Measurements from ENCODE around the gene GJA5.

Gene GJA5

DNA sequence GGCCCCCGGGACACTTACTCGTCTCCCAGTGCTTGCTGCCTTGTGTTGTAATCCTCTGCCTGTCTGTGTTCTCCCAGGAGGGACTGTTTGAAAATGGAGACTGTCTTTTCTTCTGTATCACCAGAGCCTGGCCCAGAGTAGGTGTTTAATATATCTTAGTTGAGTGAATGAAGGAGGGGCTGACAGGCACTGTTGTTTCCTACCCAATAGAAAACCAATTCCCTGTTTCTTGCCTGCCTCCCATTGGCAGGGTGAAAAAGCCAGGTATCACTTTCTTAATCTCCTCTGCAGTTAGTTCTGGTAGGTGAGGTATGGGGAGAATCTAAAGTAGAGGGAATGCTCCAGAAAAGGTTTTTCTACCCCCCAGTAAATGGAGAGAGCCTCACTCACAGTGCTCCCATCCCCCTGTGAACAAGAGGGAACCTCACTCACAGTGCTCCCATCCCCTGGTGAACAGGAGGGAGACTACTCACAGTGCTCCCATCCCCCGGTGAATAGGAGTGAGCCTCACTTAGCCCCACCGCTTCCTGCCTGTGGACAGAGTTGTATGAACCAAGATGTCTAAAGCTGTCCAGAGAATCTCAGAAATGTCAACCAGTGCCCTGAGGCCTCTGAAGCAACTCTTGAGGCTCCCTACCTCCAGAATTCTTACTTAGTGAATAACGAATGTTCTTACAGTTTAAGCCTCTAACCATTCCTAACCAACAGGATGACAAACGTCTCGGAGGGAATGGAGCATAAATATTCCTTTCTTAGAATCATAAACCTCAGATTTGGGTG, at the start of gene GJA5:
GJA5 (minus strand) TSS at position 122 of the 780 bp plus-strand sequence. CDS start 1,364 bp downstream, outside the sequence.
- DNase-seq, result no peak

DNA sequence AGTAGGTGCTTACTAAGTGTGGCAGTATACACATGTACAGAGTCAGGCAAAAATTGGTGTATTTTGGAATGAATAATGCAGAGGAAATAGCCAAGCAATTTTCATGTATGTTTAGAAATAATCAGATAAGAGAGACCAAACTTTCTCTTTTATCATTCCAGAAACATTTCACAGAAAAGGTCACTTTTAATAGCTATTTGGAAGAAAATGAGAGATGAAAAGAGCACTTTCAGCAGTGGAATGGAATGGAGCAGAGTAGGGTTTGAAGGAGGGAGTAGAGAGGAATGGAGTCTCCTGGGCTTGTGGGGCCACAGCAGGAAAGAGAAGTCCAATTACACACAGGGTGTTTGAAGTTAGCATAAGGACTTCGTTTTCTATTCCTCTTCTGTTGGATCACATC, 48.8 kb upstream of the GJA5 start:
- no peak for DNase-seq

GRCh38 chr1:147808025-147808424, 47.6 kb upstream of the GJA5 start:
- no peak for DNase-seq

DNA sequence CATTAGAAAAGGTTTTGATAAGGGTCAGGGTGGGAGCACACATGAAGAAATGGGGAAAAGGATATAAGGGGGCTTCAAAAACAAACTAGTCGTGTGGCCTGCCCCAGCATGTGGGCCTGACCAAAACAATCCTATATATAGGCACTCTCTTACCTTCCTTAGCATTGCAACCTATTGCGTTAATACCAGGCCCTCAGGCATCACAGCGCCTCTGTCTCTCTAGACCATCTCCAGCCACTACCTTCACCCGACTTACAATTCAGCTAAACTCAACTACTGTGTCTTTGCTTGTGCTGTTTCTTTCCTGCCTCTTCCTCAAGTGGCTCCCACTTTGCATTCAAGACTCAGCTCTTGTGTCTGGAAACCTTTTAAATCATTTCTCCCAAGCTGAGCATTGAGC, 47.0 kb upstream of the GJA5 start:
- DNase-seq, result no peak

GRCh38 chr1:147804942-147805723, 44.7 kb upstream of the GJA5 start:
- DNase-seq, result no peak

DNA sequence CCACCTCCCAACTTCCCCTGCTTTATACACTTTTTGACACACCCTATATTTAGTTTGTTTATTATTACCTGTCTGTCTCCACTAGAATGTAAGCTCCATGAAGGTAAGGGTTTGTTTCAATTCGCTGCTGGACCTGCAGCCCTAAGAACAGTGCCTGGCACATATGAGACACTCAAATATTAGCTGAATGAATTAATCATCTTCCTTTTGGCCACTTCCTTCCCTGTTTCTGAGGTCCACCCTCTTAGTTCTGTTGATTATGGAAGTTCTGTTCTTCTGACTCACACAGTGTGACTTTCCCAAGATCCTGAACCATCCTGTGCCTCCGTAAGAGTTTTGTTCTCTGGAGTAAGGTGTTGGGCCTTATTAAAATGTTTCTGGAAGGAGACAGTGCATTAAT, 40.4 kb upstream of the GJA5 start:
- DNase-seq, result no peak

DNA sequence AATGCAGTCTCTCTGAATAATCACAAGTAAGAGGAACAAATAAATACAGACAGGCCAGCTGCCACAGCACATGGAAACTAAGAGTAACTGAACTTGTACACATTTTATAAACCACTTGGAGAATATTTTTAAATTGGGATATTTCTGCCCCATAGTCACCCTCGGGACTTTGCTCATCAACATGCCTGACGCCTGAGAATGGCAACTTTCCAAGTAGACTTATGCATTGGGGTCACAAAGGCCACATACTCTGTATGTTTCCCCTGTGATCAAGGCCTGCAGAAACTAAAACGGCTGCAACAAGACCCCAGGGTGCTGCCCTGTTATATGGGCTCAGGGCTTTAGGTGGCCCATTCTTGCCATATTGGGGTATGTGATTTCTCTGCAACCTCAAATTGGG, 38.3 kb upstream of the GJA5 start:
- DNase-seq, result no peak

DNA sequence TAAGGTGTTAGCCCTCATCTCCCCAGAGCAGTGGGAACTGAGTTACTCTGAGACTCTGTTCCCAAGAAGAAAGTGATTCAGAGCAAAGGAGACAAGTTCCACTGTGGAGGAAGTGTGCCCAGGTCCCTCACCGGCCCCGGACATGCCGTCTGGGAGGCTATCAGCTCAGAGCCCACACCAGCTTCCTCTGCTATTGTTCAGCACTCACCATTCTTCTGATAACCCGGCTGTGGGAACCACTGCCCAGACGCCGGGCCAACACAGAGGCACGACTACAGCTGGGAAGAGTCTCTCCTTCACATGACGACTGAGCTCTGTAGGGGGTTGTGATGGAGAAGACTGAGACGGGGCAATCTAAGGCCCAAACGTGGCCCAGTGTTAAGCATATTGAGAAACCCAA, 34.2 kb upstream of the GJA5 start:
- DNase-seq, result no peak

GRCh38 chr1:147791876-147792275, 31.5 kb upstream of the GJA5 start:
- DNase-seq, result no peak

GRCh38 chr1:147787765-147788164, 27.4 kb upstream of the GJA5 start:
- DNase-seq, result no peak

DNA sequence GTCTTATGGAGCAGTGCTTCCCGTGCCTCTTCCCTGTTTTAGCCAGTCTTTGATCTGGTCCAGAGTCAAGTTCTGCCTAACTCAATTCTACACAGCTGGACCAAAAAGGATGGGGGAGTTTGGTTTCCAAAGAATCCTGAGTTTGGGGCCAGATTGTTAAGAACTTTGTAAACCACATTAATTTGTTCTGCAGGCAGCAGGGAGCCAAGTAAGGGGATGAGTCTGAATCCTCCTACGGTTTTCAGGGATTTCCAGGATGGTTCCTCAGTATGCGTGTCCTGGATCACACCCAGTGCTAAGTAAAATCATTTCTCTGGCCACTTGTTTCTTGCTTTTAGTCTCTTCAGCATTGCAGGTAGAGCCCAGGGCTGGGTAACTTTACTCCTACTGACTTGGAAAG, 26.1 kb upstream of the GJA5 start:
- no peak for DNase-seq

GRCh38 chr1:147785794-147786506, 25.5 kb upstream of the GJA5 start:
- no peak for DNase-seq

DNA sequence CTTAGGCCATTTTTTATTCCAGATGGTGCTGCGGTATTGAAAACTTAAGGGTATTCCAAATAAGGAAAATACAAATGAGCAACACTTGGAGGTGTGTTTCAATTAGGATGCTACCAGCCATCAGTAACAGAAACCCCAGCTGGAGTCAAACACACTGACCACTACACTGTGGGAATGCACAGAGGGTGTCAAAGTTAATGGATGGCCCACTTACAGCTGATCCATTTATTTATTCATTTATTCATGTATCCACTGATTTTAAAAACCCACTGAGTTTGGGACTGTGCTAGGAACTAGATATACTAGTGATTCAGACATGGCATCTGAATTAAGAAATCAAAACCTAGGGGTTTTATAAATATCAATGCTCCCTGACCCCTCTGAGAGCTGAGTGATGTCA, 24.5 kb upstream of the GJA5 start:
- DNase-seq, result no peak

GRCh38 chr1:147781056-147781471, 20.7 kb upstream of the GJA5 start:
- no peak for DNase-seq

DNA sequence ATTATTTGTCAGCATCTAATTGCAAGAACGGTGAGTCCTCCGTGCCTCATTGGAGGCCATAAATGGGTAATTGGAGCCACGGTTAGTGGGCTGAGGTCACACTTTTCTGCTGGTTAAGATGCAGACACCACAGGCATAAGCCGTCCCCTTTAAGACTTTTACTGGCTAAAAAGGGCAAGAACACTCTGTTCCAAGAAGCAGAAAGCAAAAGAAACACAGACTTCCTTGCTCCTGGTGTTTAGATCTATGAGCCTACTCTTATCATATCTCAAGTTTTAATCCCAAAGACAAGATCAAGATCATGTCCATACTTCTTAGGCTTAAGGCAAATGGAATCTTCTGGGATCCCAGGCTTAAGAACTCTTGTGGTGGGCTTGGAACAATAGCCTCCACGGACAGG, 17.3 kb upstream of the GJA5 start:
- DNase-seq, result no peak

GRCh38 chr1:147773215-147773715, 12.9 kb upstream of the GJA5 start:
- no peak for DNase-seq

- DNase-seq, result no peak
Measured at GRCh38 chr1:147772570-147772969, 12.2 kb upstream of the GJA5 start.

DNA sequence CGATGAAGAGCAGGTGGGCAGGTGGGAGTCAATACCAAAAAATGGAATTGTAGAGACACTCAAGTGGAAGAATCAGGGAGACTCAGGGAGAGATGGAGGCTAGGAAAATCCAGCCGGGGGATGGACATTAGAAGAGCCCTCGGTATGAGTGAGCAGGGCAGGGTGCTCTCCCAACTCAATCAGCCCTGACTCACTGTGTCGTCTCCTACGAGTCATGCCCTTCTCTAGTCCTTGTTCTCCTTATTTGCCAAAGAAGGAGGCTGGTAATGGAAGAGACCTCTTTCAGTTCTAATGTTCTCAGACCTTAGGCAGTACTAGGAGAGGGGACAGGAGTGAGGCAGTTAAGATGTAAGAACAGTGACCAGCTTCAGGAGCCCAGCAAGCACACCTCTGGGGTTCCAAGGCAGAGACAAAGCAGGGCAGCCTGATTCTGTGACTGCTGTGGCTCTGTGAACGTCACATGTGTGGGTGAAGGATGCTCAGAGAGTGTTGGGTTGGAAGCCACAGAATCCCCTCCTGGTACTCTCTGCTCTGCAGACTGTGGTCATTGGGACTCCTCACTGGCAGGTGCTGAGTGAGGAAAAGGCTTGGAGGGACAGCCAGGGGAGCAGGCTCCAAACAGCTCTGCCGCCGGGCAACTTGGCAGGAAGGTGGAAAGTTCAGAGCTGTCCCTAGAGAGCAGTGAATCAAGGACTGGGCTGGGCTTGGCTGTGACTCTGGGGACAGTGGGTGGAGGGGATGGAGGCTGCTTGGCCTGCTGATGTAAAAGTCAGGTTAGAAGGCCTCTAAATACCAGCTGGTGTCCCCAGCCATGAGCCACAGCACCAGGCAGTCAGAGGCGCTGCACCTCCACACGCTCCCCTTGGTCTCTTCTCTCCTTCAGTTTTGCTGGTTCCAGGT, 11.1 kb upstream of the GJA5 start:
- no peak for DNase-seq

GRCh38 chr1:147769106-147769505, 8.7 kb upstream of the GJA5 start:
- no peak for DNase-seq

- DNase-seq, result no peak
Measured at GRCh38 chr1:147768582-147768981, 8.2 kb upstream of the GJA5 start.

DNA sequence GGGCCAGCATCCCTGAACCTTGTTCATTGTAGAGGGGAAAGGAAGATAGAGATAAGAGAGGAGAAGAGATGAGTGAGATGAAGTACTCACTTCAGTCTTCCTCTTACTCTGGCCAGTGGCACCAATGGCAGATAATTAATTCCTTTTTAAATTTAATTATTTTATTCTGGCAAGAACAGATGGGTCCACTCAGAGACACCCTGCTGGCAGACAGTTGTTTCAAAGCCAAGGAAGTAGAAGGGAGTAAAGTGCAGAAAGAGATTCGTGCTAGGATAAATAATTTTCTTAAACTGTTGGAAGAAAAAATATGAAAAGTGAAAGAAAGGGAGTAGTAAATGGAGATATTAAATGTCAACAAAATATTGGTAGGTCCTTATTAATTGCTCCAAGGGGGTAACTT, 7.7 kb upstream of the GJA5 start:
- no peak for DNase-seq

DNA sequence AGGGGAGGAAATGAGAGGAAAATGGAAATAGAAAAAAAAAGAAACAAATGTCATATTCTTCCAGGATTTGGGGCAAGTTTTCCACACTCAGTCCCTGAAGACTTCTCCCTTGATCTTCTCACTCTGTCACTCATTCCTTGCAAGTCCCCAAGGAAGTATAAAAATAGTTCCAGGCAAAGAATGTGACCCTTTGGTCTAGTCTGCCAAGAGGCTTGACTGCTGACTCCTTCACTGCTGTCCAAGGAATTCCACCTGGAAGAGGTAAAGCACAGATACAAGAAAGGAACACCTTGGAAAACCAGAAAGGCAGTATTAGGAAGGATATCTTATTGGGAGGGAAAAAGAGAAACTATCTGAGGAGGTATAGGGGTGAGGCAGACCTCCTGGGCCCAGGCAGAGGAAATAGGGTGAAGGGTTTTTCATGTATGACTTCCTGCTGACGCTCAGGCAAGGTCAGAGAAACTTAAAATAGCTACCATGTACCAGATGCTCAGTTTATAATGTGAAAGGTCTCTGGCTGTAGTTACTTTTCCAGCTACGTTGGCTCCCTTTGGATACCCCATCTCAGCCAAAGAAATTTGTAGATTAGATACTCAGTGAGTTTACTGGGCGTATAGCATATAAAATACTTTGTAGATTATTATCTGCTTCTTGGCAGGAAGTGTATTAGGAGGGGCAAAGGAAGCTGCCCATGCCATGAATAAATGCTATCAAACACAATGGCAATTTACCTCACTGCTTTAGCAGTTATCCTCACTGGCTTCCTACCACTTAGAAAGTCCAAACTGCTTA, 2.0 kb upstream of the GJA5 start:
- no peak for DNase-seq

All from NCI-H146 (cell line).